ENCODE measurements around the gene ATP6V1C2.

GRCh38 chr2:10763461-10763800, 42.0 kb downstream of the ATP6V1C2 start:
- no peak for TF ChIP-seq FOXM1 (IDR thresholded peaks at IDR 0.05; ENCODE audit: borderline replicate concordance)
- no peak for TF ChIP-seq PKNOX1 (IDR thresholded peaks at IDR 0.05)
- no peak for TF ChIP-seq NFRKB (IDR thresholded peaks at IDR 0.05)
- no peak for TF ChIP-seq TARDBP (IDR thresholded peaks at IDR 0.05)
- TF ChIP-seq BHLHE40 (IDR thresholded peaks at IDR 0.05; ENCODE audit: borderline replicate concordance): no peak
- no peak for TF ChIP-seq HDGF (IDR thresholded peaks at IDR 0.05; ENCODE audit: borderline replicate concordance)
